ENCODE results near the gene PRKD3. TPM values are rescaled to one million over a fixed set of nuclear protein-coding genes. Genes with fewer than 3 reads are reported as not detected.
A peak's percentile ranks its signal among the peaks of the same experiment; 100 is the strongest.

Gene PRKD3
- 55.8 and 77.9 TPM in 2 replicates for total RNA-seq (ENCODE audit: low replicate concordance)

GRCh38 chr2:37324786-37325624 is at the start of gene PRKD3:
PRKD3 (minus strand) TSS chr2:37324833; CDS start chr2:37316524, 8,309 bp downstream.
- no peak for TF ChIP-seq CTCF (IDR thresholded peaks at IDR 0.05; ENCODE audit: insufficient read depth, low read length)
- H3K4me3 ChIP-seq (ENCODE audit: low read depth, low read length), result peak within 1 kb of the TSS; percentile 88
- peak; percentile 46 for DNase-seq (ENCODE audit: low read depth)

- TF ChIP-seq CTCF (IDR thresholded peaks at IDR 0.05; ENCODE audit: insufficient read depth, low read length), result no peak
- no peak overlapping the region for H3K4me3 ChIP-seq (ENCODE audit: low read depth, low read length)
- no peak for DNase-seq (ENCODE audit: low read depth)
Observed at GRCh38 chr2:37372000-37372399, 47.4 kb upstream of the PRKD3 start.

- TF ChIP-seq CTCF (IDR thresholded peaks at IDR 0.05; ENCODE audit: insufficient read depth, low read length), result no peak
- no peak overlapping the region for H3K4me3 ChIP-seq (ENCODE audit: low read depth, low read length)
- no peak for DNase-seq (ENCODE audit: low read depth)
Observed at GRCh38 chr2:37370666-37371065, 46.0 kb upstream of the PRKD3 start.

GRCh38 chr2:37367984-37368383 is 43.4 kb upstream of the PRKD3 start:
- DNase-seq (ENCODE audit: low read depth), result no peak
- no peak overlapping the region for H3K4me3 ChIP-seq (ENCODE audit: low read depth, low read length)
- no peak for TF ChIP-seq CTCF (IDR thresholded peaks at IDR 0.05; ENCODE audit: insufficient read depth, low read length)

GRCh38 chr2:37367310-37367709 is 42.7 kb upstream of the PRKD3 start:
- no peak for TF ChIP-seq CTCF (IDR thresholded peaks at IDR 0.05; ENCODE audit: insufficient read depth, low read length)
- no peak overlapping the region for H3K4me3 ChIP-seq (ENCODE audit: low read depth, low read length)
- no peak for DNase-seq (ENCODE audit: low read depth)

- DNase-seq (ENCODE audit: low read depth), result no peak
- no peak overlapping the region for H3K4me3 ChIP-seq (ENCODE audit: low read depth, low read length)
- TF ChIP-seq CTCF (IDR thresholded peaks at IDR 0.05; ENCODE audit: insufficient read depth, low read length), result no peak
Observed at GRCh38 chr2:37366773-37367172, 42.1 kb upstream of the PRKD3 start.

All from fibroblast of the aortic adventitia (primary cell).